Hippocampal formation (tissue), 2 donors: ENCODE data around the gene ATXN3.
A peak's percentile ranks its signal among the peaks of the same experiment; 100 is the strongest.

Experiments
- DNase-seq, 2 donors: peaks; one replicate each; lab custom pipeline; 2025; lab: John Stamatoyannopoulos, UW

Gene ATXN3

GRCh38 chr14:92106143-92106926, at the start of gene ATXN3:
TSS of gene ATXN3 (minus strand) at chr14:92106582. CDS start at chr14:92106552, 30 bp downstream.
- DNase-seq, result peak; percentile 95 to 96

DNA sequence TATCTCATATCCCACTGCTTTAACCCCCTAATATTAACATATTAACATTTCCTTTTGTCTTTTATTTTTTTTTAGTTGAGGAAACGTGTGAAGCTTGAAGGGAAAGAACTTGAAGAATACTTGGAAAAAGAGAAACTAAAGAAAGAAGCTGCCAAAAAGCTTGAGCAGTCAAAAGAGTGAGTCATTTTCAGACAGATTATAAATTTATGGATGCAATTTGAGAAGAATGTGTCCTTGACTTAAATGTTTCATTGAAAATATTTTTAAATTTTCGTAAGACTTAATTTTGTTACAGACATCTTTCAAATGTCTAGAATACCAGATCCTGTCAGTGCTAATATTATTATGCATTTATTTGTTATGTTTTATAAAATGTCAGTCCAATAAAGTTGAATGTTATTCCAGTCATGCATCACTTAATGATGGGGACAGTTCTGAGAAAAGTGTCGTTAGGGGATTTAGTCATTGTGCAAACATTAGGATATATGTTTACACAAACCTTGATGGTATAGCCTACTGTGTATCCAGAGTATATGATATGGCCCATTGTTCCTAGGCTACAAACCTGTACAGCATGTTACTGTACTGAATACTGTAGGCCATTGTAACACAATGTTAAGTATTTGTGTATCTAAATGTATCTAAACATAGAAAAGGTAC, 48.0 kb upstream of the ATXN3 start:
- no peak for DNase-seq

- DNase-seq, result no peak
Observed at GRCh38 chr14:92153581-92153980, 47.2 kb upstream of the ATXN3 start.

GRCh38 chr14:92144708-92145107, 38.3 kb upstream of the ATXN3 start:
- no peak for DNase-seq

GRCh38 chr14:92143962-92144361, 37.6 kb upstream of the ATXN3 start:
- no peak for DNase-seq

DNA sequence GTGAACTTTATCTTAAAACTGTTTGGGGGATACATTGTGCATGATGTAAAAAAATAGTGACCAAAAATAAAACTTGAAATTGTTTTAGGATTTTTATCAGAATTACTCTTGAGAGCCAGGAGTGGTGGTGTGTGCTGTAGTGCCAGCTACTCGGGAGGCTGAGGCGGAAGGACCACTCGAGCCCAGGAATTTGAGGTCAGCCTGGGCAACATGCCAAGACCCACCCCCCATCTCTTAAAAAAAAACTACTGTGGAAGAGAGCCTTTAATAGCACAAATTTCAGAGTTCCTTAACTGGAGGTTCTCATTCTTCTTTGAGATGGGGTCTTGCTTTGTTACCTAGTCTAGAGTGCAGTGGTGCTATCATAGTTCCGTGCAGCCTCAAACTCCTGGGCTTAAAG, 36.9 kb upstream of the ATXN3 start:
- DNase-seq, result no peak

GRCh38 chr14:92135269-92135668, 28.9 kb upstream of the ATXN3 start:
- DNase-seq, result peak in 1 of 2 donors; percentile 24

- DNase-seq, result no peak
Observed at GRCh38 chr14:92134456-92134855, 28.1 kb upstream of the ATXN3 start.

DNA sequence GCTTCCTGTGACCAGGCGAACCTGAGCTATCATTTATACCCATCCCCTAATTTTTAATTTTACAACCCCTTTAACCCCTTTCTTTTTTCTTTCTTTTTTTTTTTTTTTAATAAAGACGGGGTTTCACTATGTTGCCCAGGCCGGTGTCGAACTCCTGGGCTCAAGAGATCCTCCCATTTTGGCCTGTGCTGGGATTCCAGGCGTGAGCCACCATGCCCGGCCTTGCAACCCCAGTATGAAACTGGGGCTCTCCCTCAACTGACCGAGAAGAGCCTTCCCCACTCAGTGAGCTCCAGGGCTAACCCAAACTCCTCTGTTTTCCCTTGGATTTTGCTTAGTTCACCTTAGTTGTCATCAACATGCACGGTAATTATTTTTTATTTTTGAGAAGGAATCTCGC, 16.4 kb upstream of the ATXN3 start:
- DNase-seq, result no peak

- peak in 1 of 2 donors; percentile 40 for DNase-seq
Observed at GRCh38 chr14:92122351-92122677, 15.9 kb upstream of the ATXN3 start.

DNA sequence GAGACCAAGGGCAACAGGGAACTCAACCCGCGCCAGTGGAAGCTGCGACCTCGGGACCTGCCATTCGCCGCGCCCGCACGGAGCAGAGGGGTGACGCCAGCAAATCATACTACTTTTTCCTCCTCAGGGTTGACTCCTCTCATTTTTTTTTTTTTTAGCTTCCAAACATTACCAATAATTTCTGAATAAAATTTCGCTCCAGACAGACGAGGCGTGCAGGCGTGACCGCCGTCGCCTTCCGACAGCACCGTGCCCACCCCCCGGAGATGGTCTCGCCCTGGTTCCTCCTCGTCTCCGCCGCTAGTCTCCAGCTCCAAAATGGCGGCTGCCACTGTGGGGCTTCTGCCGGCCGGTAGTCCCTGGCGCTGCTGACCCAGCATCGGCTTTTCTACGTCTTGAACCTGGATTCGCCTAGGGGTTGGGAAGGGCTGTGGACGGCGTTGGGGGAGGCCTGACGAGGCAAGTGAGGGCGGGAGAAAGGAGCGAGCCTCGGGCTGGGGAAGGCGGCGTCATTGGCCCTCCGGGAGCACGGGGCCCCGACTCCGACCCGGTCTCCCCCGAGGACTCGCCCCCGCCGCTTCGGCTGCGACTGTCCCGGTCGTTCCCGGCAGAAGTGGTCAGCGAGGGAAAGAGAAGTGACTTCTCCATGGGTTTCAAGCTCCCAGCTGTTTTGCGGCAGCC, 15.4 kb upstream of the ATXN3 start, which contains the start of the genes CPSF2 and NDUFB1:
Gene CPSF2, plus strand, starts transcription at position 300 of the 681 bp plus-strand sequence. CDS start 9,016 bp downstream, outside the sequence.
Gene NDUFB1, minus strand, starts transcription at position 37 of the 681 bp plus-strand sequence. CDS start 4,069 bp downstream, outside the sequence.
- peak; percentile 85 to 90 for DNase-seq

DNA sequence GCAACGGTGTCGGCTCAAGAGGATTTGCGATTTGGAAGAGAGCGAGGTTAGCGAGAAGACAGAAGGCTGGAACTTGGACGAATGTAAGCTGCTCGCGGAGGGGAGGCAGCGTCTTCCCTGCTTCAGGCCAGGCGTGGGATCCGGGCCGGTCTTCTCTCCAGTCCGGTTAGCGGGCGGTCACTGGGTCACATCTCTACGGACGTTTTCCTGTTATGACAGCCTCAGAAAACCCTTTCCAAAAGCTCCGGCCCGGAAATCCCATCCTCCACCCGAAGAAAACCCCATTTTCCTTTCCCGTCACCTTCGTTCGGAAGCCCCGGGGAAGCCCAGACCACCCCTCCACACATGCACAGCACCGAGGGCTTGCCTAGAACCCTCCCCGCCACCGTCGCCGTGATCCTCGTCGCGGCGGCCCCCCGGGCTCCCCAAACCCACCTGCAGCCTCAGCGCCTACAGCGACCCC, 14.9 kb upstream of the ATXN3 start:
- no peak for DNase-seq

DNA sequence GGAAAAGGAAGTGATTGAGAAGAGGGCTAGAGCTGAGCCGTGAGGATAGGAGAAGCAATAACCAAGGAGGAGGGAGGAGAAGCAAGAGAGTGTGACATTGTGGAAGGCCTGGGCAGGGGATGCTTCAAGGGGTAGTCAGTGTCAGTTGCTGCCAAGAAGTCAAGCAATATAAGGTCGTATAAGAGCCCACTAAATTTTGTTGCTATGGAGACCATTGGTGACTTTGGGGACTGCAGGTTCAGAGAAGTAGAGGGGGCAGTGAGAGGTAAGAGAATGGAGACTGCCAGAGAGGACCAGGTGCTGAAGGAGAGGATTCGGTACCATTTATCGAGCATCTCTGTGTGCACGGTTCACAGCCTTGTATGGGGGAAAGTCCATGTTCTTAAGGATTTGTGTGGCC, 3.1 kb upstream of the ATXN3 start:
- DNase-seq, result no peak

DNA sequence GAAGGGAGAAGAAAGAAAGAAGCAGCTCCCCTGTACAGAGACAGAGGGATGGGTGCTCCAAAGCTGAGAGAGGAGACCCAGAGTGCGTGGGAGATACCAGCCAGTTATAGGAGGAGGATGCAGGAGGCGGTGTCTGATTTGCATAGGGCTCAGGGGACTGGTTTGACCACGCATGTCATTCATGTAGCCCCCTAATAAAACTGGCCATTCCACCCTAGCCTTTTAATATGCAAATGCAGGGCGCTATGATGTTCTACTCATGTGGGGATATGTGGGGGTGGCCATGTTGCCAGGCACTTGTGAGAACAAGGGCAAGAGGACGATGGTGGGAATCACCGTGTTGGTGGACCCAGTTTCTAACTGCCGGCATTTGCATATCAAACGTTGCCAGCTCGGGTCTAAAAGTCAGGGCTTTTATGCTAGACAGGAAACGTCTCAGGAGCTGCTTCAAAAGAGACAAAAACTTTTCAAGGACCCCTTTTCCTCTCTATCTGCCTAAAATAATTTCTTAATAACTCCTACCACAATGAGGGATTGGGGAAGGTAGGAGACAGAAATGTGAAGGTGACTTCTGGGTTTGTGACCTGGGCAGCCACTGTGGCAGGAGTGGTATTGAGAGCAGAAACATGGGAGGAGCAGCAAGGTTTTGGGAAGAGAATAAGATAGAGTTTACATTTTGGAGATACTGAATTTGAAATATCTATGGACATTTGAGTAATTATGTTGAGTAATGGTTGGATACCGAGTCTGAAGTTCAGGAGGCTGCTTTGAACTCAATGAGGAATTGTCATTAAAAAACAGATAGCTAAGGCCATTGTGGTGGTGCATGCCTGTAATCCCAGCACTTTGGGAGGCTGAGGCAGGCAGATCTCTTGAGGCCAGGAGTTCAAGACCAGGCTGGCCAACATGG, 2.2 kb upstream of the ATXN3 start:
- no peak for DNase-seq

DNA sequence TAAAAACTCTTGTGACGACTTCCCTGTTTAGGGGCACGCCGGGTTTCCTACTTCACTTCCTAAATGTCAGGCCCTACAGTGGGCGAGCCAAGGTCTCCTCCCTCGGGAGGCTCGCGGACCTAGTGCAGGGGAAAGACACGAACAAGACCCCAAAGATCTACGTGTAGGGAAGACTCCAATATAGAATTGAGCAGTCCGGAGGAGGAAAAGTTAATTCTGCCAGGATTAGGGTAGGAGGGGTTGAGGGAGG, 564 bp downstream of the ATXN3 start:
- DNase-seq, result peak in 1 of 2 donors; percentile 74

GRCh38 chr14:92105073-92105892, 1.1 kb downstream of the ATXN3 start:
- no peak for DNase-seq

DNA sequence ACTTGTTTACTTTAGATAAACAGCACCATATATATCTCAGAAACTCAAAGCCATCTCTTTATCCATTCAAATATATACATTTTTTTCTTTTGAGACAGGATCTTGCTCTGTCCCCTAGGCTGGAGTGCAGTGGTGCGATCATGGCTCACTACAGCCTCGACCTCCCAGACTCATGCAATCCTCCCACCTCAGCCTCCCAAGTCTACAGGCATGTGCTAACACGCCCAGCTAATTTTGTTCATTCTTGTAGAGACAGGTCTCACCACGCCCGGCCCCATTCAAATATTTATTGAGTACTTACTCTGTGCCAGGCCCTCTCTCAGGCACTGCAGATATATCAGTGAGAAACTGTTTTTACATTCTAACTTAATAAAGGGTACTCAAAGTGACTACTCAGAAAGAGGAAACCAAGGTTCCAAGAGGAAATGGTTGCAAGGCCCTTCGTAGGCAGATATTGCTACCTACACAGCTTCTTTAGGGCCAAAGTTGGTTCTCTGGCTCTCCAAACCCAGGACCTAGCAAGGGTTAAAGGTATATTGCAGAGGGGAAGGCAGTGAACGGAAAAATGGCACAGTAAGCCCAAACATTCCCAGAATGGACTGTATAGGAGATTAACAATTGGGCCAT, 2.9 kb downstream of the ATXN3 start:
- no peak for DNase-seq

GRCh38 chr14:92099802-92100201, 6.6 kb downstream of the ATXN3 start:
- DNase-seq, result no peak

GRCh38 chr14:92093320-92093719, 13.1 kb downstream of the ATXN3 start:
- no peak for DNase-seq

GRCh38 chr14:92088494-92088893, 17.9 kb downstream of the ATXN3 start:
- no peak for DNase-seq
